ENCODE data around the gene IFT81.

DNA sequence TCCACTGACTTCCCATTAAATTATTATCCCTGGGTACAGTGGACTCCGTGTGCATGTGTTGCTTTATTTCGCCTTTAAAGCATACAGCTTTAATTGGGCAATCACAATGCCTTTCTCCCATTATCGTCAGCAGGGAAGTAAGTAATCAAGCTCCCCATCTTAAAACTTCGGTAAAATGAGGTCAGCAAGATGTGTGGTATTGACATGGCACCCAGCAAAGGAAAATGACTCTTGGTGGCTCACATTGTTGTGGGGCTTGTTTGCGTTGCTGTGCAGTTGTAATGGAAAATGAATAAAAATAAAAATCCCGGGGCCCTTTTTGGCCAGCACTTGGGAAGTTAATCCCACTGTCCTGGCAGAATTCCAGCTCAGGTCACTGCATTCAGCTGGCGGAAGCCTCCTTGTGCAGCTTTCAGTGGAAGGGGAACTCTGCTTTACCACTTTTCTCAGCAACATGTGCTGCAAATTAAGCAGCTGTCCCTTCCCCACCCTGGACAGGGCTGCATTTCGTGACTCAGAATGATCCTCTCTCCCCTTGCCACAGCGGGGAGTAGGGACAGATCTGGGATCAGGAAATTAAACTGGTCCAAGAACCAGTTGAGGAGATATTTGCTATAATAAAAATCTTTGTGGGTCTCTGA, 142.9 kb downstream of the IFT81 start:
- TF ChIP-seq, protein P1, sequence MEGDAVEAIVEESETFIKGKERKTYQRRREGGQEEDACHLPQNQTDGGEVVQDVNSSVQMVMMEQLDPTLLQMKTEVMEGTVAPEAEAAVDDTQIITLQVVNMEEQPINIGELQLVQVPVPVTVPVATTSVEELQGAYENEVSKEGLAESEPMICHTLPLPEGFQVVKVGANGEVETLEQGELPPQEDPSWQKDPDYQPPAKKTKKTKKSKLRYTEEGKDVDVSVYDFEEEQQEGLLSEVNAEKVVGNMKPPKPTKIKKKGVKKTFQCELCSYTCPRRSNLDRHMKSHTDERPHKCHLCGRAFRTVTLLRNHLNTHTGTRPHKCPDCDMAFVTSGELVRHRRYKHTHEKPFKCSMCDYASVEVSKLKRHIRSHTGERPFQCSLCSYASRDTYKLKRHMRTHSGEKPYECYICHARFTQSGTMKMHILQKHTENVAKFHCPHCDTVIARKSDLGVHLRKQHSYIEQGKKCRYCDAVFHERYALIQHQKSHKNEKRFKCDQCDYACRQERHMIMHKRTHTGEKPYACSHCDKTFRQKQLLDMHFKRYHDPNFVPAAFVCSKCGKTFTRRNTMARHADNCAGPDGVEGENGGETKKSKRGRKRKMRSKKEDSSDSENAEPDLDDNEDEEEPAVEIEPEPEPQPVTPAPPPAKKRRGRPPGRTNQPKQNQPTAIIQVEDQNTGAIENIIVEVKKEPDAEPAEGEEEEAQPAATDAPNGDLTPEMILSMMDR (IDR thresholded peaks at IDR 0.05; ENCODE audit: poor library complexity): no peak
- TF ChIP-seq EZH2phosphoT487 (IDR thresholded peaks at IDR 0.05; ENCODE audit: low read depth, severe bottlenecking, unreplicated experiment) (no peak), EZH2 (IDR thresholded peaks at IDR 0.05; ENCODE audit: borderline replicate concordance) (no peak)
